Adipose tissue (tissue), 3 donors: ENCODE data around the gene OR5H6. TPM values are rescaled to one million over a fixed set of nuclear protein-coding genes. Genes with fewer than 3 reads are reported as not detected.

ENCODE experiments used
- polyA plus RNA-seq, 3 donors: library from polyadenylated mRNA; stranded (reverse); fragments of 200-250 nt; gene quantifications; one replicate each; pipeline ENCODE4 v1.2.3, GENCODE V29; 2013
- donor health status: healthy with polysubstance abuse.
- donor health status: Bipolar disorder and iron deficiency.
- donor health status: healthy.

Gene OR5H6
- polyA plus RNA-seq, 3 donors: not detected

Other genes with a start within 250 kb of the OR5H6 start
- not detected for gene GABRR3, start 228.9 kb upstream of the OR5H6 start, polyA plus RNA-seq
- not detected for gene OR5AC2, start 177.1 kb upstream of the OR5H6 start, polyA plus RNA-seq
- not detected for gene OR5H1, start 133.5 kb upstream of the OR5H6 start, polyA plus RNA-seq
- gene OR5H14, start 116.8 kb upstream of the OR5H6 start, polyA plus RNA-seq: not detected
- not detected for gene OR5H15, start 97.5 kb upstream of the OR5H6 start, polyA plus RNA-seq
- not detected for gene OR5H2, start 18.3 kb downstream of the OR5H6 start, polyA plus RNA-seq
- gene OR5K4, start 89.6 kb downstream of the OR5H6 start, polyA plus RNA-seq: not detected
- not detected for gene OR5K3, start 126.4 kb downstream of the OR5H6 start, polyA plus RNA-seq
- not detected for gene OR5K1, start 199.0 kb downstream of the OR5H6 start, polyA plus RNA-seq
- gene OR5K2, start 233.4 kb downstream of the OR5H6 start, polyA plus RNA-seq: not detected